ENCODE measurements around the gene CDH16.

DNA sequence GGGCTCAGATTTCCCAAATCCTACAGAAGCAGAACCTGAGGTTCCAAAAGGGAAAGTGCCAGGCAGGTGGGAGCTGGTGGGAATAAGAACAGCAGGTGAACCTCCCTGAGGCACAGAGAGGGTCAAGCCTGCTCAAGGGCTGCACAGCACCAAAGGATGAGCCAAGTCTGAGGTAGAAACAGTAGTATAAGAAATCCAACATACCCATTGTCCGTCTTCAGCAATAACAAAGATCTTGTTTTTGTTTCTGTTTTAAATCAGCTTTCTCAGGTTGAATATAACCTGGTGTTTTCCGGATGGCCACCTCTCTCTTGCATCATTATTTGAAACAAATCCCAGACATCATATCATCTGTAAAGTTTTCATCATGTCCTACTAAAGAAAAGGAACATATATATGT is 31.8 kb upstream of the CDH16 start:
- no peak for TF ChIP-seq EZH2phosphoT487 (IDR thresholded peaks at IDR 0.05; ENCODE audit: low read depth, severe bottlenecking, unreplicated experiment)
- TF ChIP-seq, protein P1, sequence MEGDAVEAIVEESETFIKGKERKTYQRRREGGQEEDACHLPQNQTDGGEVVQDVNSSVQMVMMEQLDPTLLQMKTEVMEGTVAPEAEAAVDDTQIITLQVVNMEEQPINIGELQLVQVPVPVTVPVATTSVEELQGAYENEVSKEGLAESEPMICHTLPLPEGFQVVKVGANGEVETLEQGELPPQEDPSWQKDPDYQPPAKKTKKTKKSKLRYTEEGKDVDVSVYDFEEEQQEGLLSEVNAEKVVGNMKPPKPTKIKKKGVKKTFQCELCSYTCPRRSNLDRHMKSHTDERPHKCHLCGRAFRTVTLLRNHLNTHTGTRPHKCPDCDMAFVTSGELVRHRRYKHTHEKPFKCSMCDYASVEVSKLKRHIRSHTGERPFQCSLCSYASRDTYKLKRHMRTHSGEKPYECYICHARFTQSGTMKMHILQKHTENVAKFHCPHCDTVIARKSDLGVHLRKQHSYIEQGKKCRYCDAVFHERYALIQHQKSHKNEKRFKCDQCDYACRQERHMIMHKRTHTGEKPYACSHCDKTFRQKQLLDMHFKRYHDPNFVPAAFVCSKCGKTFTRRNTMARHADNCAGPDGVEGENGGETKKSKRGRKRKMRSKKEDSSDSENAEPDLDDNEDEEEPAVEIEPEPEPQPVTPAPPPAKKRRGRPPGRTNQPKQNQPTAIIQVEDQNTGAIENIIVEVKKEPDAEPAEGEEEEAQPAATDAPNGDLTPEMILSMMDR (IDR thresholded peaks at IDR 0.05; ENCODE audit: poor library complexity), result no peak

Data from hepatocyte (in vitro differentiated cells).